Cerebellar cortex (tissue), 1 donor: ENCODE results near the gene GNA12.

Experiments
- DNase-seq: peaks from one replicate; pipeline ENCODE4 v3.0.0-alpha.2; 2015; ENCODE audit warnings: low spot score

GNA12 gene

DNA sequence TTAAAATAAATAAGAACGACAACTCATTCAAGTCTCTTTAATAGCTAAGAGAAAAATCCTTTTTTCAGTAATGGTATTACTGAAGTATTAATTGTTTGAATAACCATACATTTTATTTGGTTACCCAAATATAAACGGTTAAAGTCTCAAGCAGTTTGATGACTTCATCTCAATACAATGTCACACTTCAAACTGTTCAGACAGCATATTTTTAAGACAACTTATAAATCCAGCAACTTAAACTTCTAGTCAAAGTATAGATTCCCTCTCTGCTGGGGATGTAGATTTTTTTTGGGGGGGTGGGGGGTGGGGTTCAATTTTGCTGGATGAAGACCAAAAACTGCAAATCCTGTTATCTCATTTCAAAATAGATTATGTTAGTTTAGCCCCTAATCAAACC is 42.0 kb downstream of the GNA12 start:
- no peak for DNase-seq

DNA sequence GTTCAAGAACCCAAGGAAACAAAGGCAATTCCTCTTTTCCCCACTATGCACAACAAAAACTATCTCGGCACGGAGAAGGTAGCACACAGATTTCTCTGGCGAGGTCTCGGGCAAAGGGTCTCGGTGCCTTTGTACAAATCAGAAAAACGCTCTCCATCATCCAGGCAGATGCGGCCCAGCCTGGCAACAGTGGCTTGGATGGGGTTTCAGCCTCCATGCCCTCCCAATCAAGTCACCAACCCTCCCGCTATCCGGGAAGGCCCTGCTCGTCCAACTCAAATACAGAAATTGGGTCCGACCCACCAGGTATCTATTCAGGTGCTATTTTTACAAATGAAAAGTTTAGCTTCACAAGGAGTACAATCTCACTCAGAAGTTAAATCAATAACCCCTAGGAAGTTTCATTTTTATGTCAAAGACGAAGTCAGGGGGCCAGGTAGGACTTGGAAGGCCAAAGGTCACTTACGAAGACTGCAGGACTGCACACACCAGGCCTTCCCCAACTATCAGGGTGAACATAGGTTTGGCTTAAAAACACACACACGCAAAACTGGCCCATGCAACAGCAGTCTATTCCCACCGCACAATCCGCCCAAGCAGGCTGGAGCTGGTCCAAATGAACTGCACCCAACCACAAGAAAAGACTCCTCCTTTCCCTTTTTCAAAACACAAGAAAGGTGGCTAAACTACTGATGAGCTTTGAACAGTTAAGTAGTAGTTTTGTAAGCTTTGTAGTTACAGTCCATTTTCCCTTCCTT is 43.0 kb downstream of the GNA12 start:
- DNase-seq, result no peak

DNA sequence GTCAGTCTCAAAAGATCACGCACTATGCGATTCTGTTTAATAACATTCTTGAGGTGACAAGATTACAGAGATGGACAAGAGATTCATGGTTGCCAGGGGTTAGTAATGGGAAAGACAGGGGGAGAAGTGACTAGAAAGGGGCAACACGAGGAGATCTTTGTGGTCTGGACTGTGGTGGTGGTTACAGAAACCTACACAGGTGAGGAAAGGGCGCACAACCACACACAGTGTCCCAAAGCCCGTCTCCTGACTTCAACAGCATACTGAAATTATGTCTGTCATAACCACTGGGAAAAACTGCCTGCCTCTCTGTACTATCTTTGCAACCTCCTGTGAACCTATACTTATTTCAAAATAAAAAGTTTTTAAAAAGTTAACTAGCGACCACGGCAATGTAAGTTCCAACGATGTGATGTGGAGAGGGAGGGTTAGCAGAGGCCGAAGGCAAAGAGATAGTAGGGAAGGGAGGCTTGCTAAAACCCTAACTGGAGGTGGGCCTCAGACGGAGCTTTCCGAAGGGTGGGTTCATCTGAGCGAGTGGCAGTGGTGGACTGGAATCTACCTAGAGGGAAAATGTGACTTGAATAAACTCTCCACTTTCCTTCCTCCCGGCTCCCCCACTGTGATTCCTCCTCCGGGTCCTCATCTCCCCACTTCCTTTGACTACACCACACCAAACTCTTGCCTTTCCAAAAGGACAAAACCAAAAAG is 43.7 kb downstream of the GNA12 start:
- no peak for DNase-seq

DNA sequence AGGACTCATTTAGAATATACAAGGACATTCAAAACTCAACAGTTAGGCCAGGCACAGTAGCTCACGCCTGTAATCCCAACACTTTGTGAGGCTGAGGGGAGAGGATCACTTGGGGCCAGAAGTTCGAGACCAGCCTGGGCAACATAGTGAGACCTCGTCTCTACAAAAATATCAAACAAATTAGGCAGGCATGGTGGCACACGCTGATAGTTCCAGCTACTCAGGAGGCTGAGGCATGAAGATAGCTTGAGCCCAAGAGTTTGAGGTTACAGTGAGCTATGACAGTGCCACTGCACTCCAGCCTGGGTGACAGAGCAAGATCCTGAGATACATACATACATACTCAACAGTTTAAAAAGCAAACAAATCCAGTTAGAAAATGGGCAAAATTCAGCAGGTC is 44.9 kb downstream of the GNA12 start:
- no peak for DNase-seq

DNA sequence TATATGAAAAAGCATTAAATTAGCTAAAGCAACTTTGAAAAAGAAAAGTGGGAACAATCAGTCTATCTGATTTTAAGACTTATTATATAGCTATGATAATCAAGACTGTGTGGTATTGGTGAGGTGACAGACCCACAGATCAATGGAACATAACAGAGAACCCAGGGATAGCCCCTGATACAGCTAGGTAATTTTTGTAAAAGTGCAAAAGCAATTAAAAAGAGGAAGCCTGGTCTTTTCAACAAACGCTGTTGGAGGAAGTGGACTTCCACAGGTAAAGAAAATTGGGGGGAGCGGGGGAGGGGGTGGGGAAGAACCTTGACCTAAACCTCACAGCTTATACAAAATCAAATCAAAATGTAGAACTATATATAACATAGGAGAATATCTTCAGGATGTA is 45.4 kb downstream of the GNA12 start:
- no peak for DNase-seq

DNA sequence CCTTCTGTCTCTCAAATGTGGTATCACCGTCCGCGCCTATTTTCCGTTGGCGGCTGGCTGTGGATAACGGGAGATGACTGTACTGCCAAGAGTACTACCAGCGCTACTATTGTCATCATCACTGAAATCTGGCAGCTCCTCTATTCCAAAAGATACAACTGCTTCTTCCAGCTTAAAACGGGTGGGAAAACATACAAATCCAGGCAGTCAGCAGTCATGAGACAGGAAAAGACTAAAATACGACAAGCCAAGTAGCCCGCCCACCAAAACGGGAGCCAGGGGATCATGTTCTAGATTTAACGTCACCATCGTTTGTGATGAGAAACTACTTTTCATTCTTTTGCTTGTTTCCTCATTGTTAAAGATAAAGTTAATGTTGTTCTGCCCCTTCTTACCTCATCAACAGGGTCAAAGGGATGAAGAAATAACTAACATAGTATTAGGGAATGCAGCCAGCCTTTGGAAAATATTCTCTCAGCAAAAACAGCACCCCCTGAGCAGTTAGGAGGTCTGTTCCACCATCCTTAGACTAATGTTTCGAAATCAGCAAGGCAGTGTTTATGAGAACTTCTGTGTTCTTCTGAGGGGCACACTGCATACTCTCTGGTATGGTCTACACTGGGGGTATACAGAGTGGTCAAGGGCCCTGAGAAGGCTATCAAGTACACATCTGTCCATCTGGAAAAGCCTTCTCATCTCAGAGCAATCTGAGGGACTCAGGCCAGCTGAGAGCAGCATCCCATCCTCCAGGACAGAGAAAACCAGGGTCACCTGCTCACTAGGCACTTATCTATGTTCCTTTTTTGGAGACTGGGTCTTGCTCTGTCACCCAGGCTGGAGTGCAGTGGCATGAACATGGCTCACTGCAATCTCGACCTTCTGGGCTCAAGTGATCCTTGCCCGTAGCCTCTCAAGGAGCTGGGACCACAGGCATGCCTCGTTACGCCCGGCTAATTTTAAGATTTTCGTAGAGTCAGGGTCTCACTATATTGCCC is 47.5 kb downstream of the GNA12 start:
- DNase-seq, result no peak

- no peak for DNase-seq
These were observed 48.2 kb downstream of the GNA12 start for GRCh38 chr7:2795906-2796305.

DNA sequence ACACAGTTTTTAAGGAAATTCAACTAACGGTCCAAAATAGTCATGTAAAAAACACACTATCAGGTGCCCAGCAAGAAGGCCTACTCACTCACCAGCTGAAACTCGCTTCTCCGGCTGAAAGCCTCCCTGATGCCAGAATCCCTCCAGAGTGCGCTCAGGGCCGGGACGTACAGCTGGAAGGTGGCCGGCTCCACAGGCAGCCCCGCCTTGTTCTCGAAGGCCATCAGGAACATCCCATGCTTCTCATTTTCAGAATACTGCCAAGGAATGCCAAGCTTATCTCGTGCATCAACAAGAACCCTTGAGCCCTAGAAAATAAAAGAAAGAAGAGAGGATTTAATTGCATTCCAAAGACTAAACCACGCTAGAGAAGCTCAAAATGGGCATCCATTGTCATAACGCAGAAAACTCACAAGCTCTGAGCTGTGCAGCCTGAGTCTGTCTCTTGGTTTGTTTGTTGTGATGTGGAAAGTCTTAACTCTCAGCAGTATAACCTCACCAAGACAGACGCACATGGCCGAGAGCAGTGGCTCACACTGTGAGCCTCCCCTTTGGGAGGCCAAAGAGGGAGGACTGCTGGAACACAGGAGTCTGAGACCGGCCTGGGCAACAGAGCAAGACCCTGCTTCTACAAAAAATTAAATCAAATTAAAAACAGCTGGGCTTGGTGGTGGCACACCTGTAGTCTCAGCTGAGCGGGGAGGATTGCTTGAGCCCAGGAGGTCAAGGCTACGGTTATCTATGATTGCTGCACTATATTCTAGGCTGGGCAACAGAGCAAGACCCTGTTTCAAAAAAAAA is 49.1 kb downstream of the GNA12 start:
- DNase-seq, result no peak

- no peak for DNase-seq
These were observed 51.1 kb downstream of the GNA12 start for GRCh38 chr7:2792856-2793487.

DNA sequence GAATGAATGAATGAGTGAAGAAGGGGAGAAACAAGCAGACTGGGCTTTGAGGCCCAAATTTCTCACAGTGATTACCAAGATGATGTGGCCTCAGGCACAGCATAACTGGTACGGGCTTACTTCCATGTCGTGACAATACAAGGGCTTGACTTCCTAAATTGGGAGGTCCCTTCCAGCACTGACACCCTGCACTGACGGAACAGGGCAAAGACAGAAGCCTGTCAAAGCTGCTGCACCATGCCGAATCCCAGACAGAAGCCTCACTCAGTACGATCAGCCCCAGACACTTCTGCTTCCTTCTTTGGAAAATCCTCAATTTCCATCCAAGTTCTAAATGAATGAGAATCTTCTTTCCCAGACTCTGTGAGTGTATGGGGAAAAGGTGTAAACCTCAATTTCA is 51.9 kb downstream of the GNA12 start:
- DNase-seq, result no peak

DNA sequence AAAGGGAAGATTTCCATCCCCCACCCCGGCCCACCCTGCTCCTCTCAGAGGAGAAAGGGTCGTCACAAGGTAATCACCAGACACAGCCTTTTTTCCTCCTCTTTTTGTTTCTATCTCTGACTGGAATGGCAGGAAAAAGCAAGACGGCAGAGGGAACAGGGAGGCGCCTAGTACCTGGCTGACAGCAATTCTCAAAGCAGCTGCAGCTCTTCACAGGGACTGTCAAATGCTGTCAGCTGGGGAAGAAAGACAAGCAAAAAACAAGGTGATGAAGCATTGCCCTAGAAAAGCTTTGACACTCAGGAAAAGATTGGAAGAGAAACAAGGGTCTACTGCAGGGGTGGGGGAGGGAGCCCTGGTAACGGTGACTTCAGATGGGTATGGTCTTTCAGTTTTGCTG is 52.7 kb downstream of the GNA12 start:
- DNase-seq, result no peak

- no peak for DNase-seq
These were observed 56.7 kb downstream of the GNA12 start for GRCh38 chr7:2787251-2787951.

- no peak for DNase-seq
These were observed 57.4 kb downstream of the GNA12 start for GRCh38 chr7:2786607-2787116.

DNA sequence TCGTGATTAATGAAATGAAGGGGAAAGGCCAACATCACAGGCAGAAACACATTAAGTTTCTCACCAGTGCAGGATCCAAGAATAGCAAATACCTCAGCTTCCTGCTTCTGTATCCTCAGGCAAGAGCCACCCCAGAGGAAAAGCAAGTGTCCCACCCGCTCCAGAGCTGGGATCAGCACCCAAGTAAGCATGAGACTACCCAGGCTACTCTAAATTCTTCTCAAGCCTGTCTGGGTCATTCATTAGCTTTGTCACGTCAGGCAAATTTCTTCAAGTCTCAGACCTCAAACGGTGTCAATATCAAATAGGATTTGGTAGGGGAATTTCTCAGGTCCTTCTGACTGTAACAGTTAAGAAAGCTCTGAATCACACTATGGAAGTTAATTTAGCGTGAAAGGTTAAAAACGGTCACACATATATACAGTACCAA is 59.0 kb downstream of the GNA12 start:
- no peak for DNase-seq

GRCh38 chr7:2782565-2782964 is 61.5 kb downstream of the GNA12 start:
- no peak for DNase-seq

DNA sequence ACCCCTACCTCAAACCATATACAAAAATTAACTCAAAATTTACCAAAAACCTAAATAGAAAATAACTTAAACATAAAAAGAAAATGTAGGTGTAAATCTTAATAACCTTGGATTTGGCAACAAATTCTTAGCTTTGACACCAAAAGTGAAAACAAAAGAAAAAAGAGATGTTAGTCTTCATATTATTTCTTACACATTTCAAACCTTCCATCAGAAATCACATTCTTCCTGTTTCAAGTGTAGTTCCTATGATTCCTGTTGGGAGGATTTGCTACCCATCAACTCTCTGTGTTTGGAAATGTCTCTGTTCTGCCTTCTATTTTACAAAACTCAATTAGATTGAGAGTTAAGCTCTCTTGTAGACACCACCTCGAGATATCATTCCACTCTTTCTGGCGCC is 62.0 kb downstream of the GNA12 start:
- no peak for DNase-seq

DNA sequence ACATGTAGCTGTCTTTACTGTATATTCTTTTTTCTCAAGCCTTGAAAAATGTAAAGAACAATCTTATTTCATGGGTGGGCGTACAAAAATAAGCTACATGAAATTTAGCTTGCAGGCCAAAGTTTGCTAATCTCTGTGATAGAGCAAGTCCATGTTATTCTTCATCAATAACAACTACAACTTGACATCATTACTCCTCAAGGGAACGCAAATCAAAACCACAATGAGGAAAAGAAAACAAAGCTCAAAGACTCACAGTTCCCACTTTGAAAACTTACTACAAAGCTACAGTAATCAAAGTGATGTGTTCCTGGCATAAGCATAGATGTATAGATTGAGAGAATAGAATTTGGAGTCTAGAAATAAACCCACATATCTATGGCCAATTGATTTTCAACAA is 62.5 kb downstream of the GNA12 start:
- no peak for DNase-seq

- no peak for DNase-seq
These were observed 65.1 kb downstream of the GNA12 start for GRCh38 chr7:2779051-2779450.

DNA sequence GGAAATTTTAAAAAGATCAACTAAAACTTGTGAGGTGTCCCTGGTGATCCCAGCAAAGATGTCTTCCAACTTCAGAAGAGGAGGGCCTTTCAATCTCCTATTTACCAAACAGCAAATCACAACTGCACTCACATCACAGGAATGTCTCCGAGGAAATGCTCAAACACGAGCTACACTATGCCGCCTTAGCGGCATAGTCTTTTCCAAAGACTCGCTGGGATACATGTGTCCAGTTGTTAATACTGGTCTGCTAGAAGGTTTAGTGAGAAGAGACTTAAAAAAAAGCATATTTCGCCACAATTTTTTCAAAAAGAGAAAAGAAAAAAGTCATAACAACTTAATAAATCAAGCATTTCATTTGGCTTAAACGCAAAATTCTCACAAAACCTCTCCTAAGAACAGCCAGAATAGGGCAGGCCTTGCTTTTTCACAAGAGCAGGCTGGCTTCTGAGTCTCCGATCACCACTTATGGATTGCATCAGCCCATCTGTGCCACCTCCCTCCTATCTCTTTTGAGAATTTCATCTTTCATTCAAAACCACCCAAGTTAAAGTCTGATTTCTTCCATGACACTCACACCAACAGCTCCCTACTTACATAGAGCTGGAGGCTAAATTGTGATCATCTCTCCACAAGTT is 66.1 kb downstream of the GNA12 start:
- no peak for DNase-seq

DNA sequence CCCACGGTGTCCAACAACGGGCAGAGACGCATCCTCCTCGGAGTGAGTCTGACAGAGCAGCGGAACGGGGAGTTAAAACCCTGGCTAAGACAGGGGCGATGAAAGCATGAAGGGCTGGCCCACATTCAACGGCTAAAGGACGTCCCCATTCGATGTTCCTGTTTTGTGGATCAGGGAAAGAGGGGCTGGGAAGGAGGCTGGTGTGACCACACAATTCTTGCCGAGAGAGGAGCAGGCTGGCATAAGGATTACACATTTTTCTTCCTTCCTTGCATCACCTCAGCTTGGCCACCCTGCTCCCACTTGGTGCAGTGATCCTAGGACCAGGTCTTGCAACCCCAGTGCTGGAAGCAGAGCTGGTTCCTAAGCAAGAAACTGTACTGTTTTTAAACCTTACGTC is 67.7 kb downstream of the GNA12 start:
- no peak for DNase-seq
